H7 (cell line): ENCODE data around the gene ANKRD61. TPM values are rescaled to one million over a fixed set of nuclear protein-coding genes. Genes with fewer than 3 reads are reported as not detected.
"Not testable (repeated sequence)": the region's sequence is repeated elsewhere in the genome, so short reads cannot be mapped to it uniquely, and the experiment has no call there.

Source experiments
- DNase-seq: peaks from one replicate; pipeline ENCODE4 v3.0.0; 2012
- H3K27me3 ChIP-seq: 2 replicates; pipeline ENCODE4 v1.6.0; 2011; ENCODE audit warnings: mild to moderate bottlenecking, low read length; ENCODE audit not compliant: control insufficient read depth, insufficient read depth
- H3K36me3 ChIP-seq: replicated peaks from 2 replicates; pipeline ENCODE4 v1.5.1; 2011; ENCODE audit warnings: low read length; ENCODE audit not compliant: control insufficient read depth, insufficient read depth
- H3K4me3 ChIP-seq: 2 replicates; pipeline ENCODE4 v1.5.1; 2011; ENCODE audit warnings: low read depth, mild to moderate bottlenecking, control low read depth, low read length, moderate library complexity; ENCODE audit not compliant: insufficient read depth
- total RNA-seq: library from RNA; depleted of rRNA; stranded (reverse); fragments of >200 nt; shearing (Covaris generic); gene quantifications from 2 replicates; pipeline ENCODE4 v1.2.3, GENCODE V29; 2014; rRNA removed

ANKRD61 gene
- total RNA-seq: 0.18 and 0.31 TPM in 2 replicates

DNA sequence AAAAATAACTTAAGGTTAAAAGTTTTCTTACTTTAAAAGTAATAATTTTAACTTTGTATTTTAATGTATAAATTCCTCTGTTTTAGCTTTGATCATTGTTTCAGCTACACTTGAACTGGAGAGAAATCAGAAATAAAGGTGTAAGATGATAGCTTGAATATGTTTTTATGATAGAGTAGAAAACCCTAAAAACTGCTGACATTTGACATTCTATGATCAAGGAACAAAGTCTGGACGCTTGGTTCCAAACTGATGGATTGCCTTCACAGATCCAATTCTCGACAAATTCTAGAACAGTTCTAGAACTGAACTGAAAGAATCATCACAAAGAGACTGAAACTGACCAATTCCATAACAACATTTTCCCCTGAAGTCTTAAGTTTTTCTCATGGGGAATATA lies at the start of gene ANKRD61:
Gene ANKRD61, plus strand, starts transcription at position 389 of the 400 bp plus-strand sequence. Its CDS starts 0 bp downstream, at position 389.
- H3K4me3 ChIP-seq: no peak within 1 kb of the TSS
- H3K27me3 ChIP-seq: no peaks in the 10 kb centered on the region
- H3K36me3 ChIP-seq: peaks cover 30% of the 10 kb centered on the region
- DNase-seq: no peak

DNA sequence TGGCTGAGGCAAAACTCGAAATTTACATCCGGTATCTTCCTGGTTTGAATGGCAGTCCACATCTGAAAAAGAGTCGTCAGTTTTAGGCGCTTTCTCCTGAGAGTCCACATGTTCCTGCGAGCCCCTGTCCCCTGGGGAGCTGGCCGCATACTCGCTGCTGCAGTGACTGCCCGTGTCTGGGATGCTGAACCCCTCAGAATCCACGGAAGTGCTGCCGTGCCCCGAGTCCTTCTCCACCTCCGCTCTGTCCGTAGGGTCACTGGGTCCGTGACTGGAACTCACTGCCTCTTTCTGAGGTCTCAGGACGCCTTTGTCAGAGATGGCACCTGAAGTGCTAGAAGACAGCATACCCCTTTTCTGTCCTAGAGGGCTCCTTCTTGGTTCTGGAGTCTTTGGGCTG lies 44.1 kb upstream of the ANKRD61 start:
- H3K27me3 ChIP-seq, DNase-seq, H3K4me3 ChIP-seq, H3K36me3 ChIP-seq: not testable (repeated sequence)

DNA sequence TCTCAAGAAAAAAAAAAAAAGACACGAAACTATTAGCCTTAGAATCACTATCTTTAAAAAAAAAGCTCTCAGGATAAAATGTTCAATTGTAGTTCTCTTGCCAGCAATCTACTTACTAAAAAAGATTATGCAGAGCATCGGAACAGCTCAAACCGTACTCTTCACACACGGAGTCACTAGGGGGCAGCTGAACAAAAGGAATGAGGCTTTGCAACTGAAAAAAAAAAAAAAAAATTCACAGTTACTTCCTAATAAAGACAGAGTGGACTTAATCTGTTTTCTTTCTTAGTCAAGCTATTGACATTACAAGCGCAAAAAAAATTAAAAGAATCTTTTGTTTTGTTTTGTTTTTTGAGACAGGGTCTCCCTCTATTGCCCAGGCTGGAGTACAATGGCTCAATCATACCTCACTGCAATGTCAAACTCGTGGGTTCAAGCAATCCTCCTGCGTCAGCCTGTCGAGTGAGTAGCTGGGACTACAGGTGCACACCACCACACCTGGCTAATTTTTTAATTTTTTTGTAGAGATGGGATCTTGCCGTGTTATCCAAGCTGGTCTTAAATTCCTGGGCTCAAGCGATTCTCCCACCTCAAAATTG lies 33.9 kb upstream of the ANKRD61 start:
- no peak overlapping the region for H3K4me3 ChIP-seq
- H3K27me3 ChIP-seq: no peaks in the 10 kb centered on the region
- peaks cover 6% of the 10 kb centered on the region for H3K36me3 ChIP-seq
- peak; percentile 41 for DNase-seq

DNA sequence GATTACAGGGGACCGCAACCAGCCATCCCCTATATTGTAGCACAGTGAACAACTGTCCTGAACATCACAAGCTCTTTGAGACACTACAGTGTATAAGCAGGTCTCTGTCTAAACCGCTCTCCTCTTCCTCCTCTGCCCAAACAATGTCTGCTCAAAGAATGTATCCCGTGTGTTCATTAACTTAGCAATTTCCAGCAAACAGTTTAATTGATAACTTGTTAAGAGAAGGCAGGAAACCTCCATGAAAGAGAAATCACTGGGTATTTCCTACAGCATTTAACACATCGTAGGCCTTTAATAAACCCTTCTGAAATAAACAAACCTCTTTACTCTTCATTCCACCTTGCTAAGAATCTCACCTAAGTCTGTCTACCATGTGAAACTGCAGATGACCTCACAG lies 23.8 kb upstream of the ANKRD61 start:
- Histone ChIP-seq H3K4me3 (no peak overlapping the region), H3K36me3 (peaks cover 2% of the 10 kb centered on the region), H3K27me3 (no peaks in the 10 kb centered on the region)
- no peak for DNase-seq

DNA sequence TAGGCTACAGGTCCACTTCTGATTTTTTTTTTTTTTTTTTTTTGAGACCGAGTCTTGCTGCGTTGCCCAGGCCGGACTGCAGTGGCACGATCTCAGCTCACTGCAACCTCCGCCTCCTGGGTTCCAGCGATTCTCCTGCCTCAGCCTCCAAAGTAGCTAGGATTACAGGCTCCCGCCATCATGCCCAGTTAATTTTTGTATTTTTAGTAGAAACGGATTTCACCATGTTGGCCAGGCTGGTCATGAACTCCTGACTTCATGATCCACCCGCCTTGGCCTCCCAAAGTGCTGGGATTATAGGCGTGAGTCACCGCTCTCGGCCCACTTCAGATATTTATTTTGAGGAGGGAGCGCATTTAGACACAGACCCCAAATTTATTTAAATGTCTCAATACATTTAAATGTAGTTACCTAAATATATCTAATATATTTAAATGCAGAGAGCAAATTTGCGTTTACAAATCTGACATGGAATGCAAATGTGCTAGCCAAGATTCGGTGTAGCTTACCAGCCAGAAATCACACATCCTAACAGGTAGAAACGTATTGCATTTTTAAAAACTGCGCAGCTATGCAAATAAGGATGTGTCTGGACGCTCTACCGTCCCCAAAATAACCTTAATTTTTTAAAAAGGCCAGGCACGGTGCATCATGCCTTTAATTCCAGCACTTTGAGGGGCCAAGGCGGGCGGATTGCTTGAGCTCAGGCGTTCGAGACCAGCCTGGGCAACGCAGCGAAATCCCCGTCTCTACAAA lies 23.2 kb upstream of the ANKRD61 start:
- H3K36me3 ChIP-seq, DNase-seq, H3K27me3 ChIP-seq: not testable (repeated sequence)
- H3K4me3 ChIP-seq: peak overlapping the region; percentile 87

DNA sequence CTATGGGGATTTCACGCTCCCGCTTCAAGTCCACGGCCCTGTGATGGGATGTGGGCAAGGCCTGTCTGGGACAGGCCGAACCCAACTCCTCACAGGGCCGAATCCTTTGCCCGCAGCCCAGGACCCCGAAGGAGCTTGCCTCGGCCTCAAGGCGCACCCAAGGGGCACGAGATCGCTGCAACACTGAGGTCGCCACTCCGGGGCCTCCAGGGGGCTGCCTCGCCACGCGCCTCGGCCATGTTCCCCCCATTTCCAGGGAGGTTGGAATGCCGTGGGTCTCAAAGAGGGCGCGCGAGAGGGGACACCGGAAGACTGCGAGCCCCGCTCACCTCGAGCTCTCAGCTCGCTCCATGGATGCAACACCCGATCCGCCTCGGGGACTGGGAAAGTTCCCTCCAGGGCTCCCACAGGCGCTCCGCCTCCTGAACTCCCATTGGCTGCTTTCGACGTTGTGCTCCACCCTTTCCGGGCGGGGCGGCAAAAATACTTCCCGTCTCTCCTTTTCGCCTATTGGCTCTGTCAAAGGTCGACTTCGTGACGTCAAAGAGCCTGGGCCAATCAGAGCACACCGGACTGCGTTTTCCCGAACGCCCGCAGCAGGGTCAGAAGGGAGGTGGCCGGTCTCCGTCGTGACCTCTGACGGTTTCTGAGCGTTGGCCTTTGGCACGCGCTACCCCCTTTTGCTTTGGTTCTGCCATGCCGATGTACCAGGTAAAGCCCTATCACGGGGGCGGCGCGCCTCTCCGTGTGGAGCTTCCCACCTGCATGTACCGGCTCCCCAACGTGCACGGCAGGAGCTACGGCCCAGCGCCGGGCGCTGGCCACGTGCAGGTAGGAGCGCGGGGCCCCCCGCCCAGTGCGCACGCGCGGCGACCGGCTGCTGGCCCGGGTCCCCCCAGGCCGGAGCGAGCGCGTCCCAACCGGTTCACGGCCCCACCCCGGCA lies 22.2 kb upstream of the ANKRD61 start, which contains the start of the genes AIMP2 and PMS2:
Gene AIMP2, plus strand, starts transcription at position 605 of the 944 bp plus-strand sequence. Its CDS starts 92 bp downstream, at position 697.
Gene PMS2, minus strand, starts transcription at position 382 of the 944 bp plus-strand sequence. Its CDS starts 30 bp downstream, at position 352.
- peak within 1 kb of the TSS; percentile 87 for H3K4me3 ChIP-seq
- peak; percentile 98 for DNase-seq
- H3K27me3 ChIP-seq: no peaks in the 10 kb centered on the region
- H3K36me3 ChIP-seq: peaks cover 1% of the 10 kb centered on the region

DNA sequence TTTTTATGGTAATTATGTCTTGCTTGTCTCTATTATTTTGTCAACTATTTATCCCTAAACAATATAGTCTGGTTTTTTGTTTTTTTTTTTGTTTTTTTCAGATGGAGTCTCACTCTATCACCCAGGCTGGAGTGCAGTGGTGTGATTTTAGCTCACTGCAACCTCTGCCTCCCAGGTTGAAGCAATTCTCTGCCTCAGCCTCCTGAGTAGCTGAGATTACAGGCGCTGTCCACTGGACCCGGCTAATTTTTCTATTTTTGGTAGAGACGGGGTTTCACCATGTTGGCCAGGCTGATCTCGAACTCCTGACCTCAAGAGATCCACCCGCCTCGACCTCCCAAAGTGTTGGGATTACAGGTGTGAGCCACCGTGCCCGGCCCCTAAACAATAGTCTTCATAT lies 20.8 kb upstream of the ANKRD61 start:
- H3K27me3 ChIP-seq, DNase-seq, H3K4me3 ChIP-seq, H3K36me3 ChIP-seq: not testable (repeated sequence)

DNA sequence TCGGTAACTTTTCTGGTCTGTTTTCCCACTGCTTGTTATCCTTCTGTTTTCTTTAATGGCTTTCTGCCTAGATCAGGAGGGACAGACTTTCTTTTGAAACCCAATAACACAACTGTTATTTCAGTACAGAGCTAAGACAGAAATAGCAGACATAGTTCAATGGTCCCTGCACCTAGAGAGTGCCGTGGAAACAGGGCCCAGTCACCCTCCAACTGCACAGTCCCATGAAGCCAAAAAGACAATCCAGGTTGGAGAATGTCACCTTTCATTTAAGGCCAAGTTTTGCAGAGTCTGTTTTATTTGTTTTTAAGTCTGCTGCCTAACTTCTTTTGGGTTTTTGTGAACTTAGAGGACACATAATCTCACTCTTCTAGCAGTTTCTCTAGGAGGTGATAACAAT lies 19.6 kb upstream of the ANKRD61 start:
- no peaks in the 10 kb centered on the region for H3K27me3 ChIP-seq
- no peak for DNase-seq
- H3K36me3 ChIP-seq: peaks cover 15% of the 10 kb centered on the region
- H3K4me3 ChIP-seq: no peak overlapping the region

DNA sequence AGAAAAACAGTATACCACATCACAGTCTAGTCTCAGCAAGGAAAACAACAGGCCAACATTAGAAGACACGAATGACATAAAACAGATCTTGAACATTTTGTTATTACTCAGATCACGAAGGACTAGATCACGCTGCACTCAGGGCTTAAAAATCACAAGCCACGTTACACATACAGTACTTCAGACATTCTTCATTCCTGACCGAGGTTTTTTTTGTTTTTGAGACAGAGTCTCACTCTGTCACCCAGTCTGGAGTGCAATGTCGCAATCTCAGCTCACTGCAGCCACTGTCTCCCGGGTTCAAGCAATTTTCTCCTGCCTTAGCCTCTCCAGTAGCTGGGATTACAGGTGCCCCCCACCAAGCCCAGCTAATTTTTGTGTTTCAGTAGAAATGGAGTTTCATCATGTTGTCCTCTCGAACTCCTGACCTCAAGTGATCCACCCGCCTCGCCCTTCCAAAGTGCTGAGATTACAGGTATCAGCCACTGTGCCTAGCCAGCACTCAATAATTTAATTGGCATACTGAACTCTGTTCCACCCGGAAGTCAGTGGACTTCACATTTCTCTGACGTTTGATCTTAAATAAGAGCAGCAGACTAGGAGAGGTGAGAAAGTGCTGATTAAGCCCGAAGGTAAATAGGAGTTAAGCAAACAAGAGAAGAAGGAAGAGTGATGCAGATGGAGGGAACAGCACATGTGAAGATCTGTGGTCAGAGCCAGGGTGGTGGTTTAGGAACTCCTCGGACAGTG lies 18.6 kb upstream of the ANKRD61 start:
- peaks cover 20% of the 10 kb centered on the region for H3K36me3 ChIP-seq
- DNase-seq: no peak
- H3K27me3 ChIP-seq: no peaks in the 10 kb centered on the region
- no peak overlapping the region for H3K4me3 ChIP-seq

DNA sequence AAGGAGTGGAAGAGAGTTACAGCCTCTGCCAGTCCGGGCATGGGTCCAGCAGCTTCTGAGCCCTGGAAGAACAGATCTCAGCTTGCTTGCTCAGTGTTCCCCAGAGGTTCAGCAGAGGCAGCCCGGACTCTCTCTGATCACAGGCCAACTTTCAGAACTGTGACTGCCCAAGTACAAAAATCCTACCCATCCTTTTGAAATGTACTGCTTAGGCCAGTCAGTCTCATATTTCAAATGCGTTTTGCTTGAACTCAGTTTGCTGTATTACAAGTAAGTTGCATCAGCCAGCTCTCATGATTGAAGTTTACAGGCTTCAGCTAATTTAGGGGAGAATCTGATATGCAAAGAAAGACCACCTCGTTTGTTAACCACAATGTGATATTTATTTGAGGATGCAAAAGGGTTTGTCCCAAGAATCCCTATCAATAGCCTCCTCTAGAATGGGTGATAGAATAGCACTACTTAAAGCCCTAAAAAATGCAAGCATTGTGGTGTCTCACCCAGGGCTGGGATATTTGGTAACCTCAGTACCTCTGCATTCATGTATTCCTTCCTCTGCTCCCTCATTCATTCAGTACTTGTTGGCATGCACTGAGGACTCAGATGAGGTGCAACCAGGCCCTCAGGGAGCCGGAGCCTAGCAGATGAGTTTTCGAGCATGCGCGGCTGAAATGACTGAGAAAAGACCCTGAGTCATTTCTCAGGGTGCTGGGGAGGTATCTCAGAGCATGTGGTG lies 15.1 kb upstream of the ANKRD61 start:
- Histone ChIP-seq H3K4me3 (no peak overlapping the region), H3K36me3 (peaks cover 26% of the 10 kb centered on the region), H3K27me3 (no peaks in the 10 kb centered on the region)
- no peak for DNase-seq

DNA sequence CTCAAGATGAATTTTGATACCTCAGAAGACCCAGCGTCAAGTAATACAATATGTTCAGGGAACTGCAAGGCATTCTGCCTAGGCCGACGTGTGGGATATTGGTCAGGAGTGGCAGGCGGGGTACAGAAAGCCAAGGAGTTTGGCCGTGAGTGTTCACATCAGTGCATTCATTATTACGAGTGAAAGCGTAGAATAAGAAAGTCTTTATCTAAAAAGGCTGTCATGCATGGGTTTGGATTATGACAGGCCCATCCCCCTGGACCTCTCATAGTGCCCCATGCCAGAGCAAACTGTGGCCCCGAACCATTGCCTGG lies 14.6 kb upstream of the ANKRD61 start:
- Histone ChIP-seq H3K36me3 (peaks cover 29% of the 10 kb centered on the region), H3K4me3 (no peak overlapping the region), H3K27me3 (no peaks in the 10 kb centered on the region)
- no peak for DNase-seq

DNA sequence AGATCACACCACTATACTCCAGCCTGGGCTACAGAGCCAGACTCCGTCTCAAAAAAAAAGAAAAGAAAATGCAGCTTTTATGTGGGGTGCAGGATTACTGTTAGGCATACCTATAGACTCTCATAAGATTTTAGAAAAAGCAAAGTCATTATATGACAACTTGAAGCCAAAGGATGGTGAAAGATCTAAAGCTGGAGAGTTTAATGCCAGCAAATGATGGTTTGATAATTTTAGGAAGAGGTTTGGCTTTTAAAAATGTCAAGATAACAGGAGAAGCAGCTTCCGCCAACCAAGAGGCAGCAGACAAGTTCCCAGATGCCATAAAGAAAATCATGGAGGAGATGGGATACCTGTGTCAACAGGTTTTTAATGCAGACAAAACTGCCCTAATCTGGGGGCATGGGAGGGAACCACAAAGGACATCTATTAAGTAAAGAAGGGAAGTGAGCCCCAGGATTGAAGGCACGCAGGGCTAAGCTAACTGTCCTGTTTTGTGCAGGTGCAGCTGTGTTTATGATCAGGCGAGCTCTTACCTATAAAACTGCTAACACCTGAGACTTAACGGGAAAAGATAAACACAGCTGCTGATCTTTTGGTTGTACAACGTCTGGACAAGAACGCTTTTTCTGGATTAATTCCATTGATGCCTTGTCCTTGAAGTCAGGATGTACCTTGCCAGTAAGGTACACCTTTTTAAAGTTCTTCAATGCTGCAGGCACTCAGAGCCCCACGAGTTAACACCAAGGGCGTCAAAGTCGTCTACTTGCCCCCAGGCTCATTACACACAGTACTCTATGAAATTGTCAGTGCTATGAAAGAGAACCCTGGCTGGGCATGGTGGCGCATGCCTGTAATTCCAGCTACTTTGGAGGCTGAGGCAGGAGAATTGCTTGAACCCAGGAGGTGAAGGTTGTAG lies 10.5 kb upstream of the ANKRD61 start:
- no peaks in the 10 kb centered on the region for H3K27me3 ChIP-seq
- H3K4me3 ChIP-seq: no peak overlapping the region
- DNase-seq: no peak
- H3K36me3 ChIP-seq: peaks cover 49% of the 10 kb centered on the region

DNA sequence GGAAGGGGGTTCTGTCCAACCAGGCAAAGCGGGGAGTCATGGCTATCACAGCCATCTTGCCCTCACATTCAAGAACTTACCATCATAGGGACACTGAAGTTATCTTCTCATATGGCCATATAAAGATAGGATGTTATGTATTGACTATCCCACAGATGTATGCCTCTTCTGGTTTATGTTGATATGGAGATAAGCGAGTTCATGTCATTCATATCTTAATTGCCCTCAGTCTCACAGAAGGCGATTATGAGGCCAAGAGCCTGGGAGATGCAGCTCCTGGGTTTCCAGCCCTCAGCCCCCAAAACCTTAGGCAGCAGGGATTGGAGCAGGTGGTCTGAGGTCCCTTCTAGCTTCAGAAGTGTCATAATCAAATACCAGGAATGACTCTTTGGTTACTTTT lies 8.5 kb upstream of the ANKRD61 start:
- DNase-seq: no peak
- no peaks in the 10 kb centered on the region for H3K27me3 ChIP-seq
- H3K4me3 ChIP-seq: no peak overlapping the region
- H3K36me3 ChIP-seq: peaks cover 44% of the 10 kb centered on the region
